GM18867 (cell line): ENCODE data around the gene AAMP.

Experiments used
- ATAC-seq: cut with Tn5 transposase; IDR thresholded peaks from one replicate; pipeline ENCODE4 v1.9.1; 2021; ENCODE audit warnings: mild to moderate bottlenecking, moderate library complexity; ENCODE audit not compliant: unreplicated experiment

Gene AAMP

DNA sequence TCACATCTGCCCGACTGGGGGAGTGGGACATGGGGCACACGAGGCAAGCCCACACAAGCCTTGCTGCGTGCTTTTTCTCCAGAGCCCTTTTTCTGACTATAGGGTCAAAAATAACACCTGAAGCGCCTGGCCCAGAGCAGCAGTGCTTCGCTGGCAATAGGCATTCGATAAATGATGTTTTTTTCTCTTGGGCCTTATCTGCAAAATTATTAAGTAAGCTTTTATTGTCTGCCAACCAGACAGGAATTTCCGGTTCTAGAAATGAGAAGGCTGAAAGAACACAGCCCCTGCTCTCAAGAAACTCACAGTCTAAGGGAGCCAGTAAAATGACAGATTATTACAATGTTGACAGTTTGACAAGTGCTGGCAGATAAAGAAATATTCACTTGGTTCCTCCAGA is 25.1 kb upstream of the AAMP start:
- no peak for ATAC-seq

DNA sequence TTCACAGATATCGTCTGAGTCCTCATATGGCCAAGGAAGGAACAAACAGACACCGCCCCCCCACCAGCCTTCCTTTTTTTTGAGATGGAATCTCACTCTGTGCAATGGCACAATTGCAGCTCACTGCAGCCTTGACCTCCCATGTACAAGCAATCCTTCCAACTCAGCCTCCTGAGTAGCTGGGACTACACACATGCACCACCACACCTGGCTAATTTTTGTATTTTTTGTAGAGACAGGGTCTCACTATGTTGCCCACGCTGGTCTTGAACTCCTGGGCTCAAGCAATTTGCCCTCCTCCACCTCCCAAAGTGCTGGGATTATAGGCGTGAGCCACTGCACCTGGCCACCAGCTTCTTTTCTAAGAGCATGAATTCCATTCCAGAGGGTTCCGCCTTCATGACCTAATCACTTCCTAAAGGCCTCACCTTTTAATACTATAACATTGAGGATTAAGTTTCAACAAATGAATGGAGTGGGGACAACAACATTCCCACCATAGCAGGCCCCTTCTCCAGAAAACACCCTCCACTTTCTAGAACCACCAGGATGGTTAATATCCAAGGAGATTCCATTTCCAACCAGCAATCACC is 24.6 kb upstream of the AAMP start:
- no peak for ATAC-seq

DNA sequence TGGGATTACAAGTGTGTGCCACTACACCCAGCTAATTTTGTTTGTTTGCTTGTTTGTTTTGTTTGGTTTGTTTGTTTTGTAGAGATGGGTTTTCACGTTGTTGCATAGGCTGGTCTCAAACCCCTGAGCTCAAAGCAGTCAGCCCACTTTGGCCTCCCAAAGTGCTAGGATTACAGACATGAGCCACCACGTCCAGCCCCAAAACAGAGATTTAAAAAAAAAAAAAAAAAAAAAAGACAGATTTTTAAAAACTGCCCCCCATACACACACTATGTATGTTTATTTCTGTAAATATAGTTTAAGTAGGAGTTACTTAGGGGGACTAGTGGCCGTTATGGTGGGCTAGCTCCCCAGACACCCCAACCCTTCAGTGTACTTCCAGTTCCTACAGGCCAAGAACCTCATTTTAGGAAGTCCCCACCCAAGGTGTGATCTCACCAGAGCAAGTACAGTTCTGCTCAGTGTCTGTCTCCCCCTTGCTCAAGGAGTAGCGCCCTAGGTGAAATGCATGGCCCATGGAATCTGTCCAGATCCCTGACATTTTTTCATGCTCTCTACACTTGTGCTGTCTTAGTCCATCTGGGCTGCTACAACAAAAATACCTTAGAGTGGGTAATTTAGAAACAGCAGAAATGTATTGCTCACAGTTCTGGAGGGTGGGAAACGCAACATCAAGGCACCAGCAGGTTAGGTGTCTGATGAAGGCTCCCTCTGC is 23.9 kb upstream of the AAMP start:
- no peak for ATAC-seq

DNA sequence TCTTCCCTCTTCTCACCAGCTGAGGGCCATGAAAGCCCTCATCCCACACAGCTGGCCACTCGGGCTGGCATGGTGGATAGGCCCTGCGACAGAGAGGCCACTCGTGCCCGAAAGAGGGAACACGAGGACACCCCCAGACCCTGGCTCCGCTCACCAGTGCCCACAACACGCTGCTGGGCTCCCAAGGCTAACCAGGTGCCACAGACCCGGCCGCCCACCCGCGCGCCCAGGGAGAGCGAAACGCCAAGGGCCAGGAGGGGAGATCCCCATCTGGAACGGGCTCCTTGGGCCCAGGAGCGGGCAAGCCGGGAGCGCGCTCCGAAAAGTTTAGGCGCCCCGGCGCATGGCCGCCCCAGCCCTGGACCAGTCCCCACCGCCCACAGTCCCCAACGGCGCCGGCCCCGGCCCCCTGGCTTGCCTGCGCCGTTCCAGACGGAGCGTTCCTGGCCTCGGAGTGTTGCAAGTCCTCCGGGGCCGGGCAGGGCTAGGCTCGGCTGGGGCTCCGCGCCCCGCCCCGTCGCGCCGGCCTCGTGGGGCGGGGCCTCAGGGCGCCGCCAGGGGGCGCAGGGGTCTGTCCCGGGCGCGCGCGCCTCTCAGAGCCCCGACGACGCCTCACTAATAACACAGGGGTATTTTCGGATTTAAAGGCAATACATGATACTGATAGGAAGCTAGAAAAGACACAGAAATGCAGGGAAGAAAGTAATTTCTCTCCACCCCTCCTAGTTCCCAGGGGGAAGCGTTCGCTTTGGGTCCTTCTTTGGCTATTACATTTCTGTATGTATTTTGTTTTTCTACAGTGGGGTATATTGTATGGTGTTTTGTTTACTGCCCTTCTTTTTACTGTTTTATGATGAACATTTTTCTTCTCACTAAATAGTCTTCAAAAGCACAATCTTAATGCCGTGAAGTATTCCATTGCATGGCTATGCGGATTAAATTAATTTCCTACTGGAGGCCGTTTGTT is 22.4 kb upstream of the AAMP start, which contains the start of gene TMBIM1:
Gene TMBIM1, minus strand, starts transcription at position 456 of the 967 bp plus-strand sequence. CDS start 10,362 bp downstream, outside the sequence.
- peak; percentile 78 for ATAC-seq

DNA sequence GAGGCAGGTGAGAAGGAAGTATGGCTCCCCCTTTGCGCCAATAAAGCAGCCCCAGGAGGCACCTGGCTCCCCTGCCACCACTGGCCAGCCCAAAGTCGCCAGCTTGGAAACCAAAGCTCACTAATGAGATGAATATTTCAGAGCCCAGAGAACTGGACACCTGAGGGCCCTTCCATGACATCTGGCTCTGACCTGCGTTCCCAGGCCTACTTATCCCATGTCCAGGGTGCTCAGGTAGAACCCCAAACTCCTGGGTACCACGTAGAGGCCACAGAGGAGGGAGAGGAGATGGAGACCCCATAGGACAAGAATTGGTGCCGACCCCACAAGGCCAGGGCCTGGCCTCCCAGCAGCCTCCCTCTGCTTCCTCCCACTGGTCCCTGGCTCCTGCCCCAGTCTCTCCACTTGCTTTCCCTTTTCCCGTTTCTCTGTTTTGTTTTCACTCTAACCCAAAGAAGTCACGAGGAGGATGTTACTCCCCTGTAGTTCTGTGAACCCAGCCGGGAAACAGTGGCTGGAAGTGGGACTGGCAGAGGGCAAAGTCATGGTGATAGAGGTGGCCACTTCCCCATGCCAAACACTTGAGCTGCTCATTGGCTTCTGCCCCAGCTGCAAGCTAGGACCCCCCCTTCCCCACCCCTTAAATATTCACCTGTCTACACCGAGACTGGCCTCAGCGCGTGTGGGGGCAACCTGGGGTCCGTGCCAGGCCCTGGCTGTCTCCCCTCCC is 21.5 kb upstream of the AAMP start:
- no peak for ATAC-seq

DNA sequence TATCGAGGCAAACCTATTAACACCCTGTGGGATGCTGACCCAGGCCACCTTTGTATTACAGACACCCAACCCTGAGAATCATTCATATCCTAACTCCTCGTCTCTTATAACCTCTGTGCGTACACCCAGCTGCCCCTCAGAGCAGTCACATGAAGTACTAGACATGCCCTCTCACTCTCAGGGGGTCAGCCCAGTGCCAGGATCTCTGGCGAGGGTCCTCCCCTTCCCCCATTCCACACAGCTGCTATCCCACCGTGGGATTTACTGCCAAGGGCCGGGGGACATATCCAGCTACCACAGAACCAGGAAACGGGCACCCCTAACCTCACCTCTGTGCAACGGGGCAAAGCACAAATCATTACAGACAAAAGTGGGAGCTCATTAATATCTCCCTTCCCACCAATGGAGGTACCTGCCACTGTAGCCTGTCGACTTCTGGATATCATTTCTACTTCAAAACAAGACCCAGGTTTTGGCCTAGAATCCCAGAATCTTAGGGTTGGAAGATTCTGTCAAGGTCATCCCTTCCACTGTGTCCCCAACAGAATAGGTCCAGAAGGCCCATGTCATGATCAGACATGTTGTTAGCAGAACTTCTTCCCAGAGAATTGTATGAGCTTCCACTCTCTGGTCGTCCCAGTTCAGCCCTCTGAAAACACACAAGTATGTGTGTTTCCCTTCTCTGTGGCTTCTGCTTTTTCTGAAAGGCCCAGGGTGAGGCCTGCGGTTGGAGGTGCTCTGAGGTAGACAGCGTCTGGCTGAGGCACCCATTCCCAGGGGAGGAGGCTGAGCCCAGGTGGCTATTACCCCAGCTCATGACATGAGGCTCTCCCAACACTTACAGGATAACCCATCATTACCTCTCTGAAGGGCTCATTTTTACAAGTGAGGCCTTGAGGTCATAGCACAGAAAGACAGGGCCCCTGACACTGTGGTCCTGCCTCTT is 20.7 kb upstream of the AAMP start:
- peak; percentile 51 for ATAC-seq

DNA sequence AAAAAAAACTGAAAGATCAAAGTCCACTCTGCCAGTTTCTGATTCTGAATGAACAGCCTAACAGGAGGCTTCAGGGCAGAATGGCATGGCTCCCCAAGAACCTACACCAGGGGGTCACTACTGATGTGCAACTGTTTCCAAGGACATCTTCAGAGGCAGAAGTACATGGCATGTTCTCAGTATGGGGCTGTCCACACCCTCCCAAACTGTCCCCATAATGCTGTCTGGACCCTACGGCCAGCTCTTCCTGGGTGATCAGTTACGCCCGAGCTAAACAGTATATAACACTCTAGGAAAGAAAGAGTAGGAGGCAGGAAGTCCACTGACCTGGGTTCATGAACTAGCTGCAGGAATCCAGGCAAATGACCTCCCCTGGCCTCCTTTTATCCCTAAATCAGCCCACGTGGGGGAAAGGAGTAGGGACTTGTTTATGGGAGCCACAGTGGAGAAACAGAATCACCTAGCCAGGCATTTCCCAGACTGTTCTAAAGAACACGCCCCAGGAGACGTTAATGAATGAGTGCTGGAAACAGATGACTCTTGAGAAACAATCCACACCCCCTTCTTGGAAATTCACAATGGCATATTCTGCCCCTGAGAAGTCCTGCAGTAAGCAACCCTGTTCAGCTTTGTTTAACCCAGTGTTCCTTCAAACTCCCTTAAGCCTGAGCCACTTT is 19.8 kb upstream of the AAMP start:
- no peak for ATAC-seq

DNA sequence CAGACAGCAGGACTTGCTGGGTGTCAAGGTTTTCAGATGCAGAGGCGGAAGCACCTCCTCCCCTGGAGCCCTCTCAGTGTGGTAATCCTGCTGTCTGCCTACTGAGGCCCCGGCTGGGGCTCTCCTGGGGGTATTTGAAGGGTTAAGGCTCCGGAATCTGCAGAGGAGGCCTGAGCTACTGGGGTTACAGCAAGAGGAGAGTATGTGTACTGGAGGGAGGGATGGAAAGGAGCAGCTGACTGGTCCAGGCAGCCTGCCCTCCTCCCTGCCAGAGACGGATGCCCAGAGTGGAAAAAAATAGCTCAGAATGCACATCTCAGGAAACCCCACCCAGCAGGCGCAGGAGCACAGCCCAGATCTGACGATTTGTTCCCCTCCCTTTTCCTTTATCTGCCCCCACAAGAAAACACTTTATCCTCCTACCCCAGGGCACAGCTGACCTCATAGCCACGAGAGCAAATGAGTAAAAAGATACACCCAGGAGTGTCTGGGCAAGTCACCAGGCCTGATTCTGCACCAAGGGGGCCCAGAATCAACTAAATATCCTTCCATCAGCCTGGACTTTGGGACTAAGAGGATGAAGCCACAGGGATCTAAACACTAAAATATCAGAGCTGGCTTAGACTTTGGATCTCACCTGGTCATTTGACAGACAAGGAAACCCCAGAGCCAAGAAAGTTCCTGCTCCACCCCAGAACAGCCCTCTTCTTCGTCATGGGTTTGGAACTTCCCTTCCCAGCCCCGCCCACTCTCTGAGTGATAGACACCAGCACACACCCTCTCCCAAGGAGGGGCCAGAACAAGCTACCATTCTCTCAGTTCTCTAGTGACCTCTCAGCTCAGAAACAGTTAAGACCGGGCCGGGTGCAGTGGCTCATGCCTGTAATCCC is 16.9 kb upstream of the AAMP start:
- peak; percentile 59 for ATAC-seq

DNA sequence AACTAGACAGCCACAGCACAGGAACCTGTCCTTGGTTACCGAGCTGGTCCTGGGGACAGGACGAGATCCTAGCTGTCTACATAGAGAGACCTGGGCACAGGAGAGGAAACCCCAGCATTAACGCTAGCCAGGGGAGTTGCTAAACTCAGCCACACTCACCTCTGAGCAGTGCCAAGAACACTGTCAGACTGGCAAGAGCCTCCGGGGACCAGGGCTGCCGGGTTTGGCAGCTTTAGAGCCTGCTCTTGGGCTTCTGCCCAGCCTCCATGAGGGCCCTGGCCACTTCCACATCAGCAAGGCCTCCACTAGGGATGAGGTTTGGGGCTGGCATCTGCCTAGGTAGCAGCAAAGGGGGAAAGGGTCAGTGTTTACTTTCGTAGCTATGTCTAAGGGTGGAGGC is 15.7 kb upstream of the AAMP start:
- no peak for ATAC-seq

DNA sequence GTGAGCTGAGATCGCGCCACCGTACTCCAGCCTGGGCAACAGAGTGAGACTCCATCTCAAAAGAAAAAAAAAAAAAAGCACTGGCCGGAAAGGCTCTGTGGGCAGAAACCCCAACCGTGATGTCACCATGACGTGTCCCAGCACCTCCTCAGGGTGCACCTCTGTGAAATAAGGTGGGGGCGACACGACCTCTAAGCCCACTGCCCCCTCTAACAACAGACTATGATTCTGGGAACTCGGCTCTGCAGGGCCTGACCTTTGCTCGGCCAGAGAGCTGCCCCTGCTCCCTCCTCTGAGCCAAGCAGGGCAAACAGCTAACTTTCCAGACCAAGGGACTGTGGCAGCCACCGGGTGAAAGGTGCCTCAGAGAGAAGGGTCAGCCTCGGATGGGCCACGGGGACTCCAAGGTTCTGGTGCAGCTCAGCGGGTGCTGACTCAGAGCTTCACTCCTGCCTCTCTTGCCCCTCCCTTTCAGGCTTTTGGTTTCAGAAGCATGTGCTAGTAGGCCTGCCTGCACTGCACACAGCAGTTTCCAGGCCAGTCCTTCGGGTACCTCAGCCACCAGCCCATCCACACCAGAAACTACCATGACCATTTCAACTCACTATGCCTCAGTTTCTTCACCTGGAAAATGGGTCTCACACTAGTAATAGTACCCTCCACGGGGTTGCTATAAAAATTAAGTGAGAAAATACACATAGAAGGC is 14.3 kb upstream of the AAMP start:
- ATAC-seq = peak; percentile 74

DNA sequence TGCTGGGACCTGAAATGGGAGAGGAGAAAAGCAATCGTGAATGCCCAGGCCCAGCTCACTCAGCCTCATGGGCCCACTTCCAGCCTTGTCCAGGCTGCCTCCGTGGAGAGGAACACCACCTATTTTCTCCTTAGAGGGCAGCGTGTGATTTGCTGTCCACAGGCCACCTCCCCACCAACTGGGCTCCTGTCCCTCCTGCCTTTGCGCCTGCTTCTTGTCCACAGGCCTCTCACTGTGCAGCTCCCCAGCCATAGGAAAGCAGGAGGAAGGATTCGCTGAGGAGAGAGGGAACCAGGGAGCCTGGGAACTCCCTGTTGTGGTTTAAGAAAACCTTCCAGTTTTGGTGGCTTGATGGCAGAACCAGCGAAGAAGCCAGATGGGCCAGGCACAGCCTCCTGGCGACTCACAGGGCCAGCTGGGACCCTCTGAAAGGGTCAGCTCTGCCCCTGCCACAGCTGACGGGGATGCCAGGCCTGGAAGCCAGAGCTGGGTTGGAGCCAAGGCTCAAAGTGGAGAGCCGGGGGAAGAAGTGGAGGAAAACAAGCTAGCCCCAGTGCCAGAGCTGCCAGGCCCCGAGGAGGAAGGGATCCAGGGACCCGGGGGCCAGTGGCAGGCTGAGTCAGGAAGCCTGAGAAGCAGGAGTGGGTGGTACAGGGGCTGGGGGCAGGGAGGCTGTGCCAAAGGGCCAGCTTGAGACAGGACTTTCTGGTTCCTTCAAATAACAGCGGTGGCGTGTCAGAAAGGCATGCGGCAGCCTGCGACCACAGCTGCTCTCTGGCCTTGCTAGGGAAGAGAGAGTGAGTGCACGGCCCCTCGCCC is 12.4 kb upstream of the AAMP start:
- ATAC-seq = no peak

DNA sequence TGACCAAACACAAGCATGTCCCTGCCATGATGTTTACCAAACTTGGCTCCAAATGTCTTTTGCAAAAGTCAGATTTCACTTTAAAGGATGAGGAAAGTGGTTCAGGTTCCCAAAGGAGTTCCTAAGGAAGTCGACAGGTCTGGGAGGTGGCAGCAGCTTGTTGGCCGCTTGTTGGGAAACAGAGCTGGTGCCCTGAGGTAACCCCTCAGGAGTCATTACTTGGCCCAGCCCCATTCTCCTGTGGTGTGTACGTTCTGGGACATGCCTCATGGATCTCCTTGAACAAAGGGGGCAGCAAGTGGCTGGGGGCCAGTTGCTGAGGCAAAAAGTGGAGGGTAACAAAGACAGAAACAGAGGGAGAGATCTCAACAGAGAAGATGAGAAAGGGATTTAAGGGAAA is 11.5 kb upstream of the AAMP start:
- no peak for ATAC-seq

DNA sequence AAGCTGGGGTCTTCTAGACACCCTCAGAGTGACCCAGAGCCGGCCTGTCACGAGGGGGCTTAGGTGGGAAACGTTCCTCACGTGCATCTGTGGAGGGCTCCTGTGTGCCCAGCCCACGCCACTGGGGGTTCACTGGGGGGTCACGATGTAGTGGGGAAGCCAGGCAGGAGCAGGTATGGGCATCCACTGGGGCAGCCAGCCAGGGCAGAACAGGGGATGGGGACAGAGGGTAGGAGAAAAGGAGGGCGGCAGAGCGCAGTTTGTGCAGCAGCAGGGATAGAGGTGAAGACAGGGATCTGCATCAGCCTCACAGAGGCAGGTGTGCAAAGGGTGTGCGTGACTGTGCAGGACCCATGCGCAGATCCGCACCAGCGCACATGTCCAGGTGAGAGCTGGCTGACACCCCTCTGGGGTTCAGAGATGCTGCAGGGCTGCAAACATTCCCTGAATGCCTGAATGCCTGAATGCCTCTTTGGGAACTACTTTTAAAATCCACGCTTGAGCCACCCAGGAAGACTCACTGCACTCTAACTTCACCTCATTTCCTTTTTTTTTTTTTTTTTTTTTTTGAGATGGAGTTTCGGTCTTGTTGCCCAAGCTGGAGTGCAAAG is 10.4 kb upstream of the AAMP start:
- no peak for ATAC-seq

DNA sequence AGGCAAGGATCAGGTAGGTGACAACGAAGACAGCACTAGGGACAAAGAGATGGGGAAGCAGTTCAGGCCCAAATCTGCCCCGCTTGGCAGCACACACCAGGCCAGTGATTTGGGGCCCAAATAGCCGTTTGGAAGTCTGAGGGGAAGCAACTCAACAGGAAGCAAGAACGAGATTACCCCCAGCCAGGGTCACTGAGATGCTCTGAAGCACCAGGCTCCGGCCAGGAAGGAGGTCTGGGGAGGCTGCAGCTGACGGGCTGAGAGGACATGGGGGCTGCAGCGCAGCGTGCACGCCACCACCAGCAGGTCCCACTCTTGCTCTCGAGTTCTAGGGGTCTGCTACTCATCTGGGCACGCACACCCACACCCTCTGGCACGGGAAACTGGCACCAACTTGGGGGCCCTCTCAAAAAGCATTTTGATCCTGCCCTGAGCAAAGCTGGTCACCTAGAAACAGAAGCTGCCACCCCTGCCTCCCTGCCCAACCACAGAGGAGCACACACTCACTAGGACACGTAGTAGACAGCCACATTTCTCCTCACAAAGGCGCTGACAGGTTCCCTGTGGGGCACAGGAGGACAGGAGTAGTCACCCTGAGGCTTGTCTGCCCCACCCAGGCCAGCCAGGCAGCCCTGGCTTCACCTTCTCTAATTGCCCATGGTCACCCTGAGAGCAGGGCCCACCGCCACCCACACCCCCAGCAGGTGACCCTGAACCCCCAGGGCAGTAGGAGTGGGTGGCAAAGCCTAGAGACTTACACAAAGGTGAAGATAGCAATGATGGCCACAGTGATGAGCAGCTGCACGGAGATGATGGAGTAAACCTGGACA is 8.8 kb upstream of the AAMP start:
- ATAC-seq = no peak

DNA sequence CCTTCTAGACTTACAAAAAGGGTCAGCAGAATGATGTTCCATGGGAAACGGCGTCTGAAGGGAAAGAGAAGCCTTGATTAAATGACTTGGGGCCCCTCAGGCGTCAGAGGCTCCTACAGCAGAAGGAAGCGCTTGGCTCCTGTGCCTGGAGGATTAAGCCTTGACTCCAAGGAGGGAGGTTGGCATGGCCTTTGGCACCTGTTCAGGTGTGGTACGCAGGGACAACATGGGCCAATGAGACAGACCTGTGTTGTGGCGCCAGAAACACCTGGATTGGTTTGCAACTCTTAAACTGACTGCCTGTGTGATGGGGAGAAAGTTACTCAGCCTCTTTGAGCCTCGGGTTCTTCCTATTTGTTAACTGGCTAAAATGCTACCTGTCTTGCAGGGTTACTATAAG is 8.0 kb upstream of the AAMP start:
- ATAC-seq = no peak
